NCI-H1048 (cell line): ENCODE measurements around the gene SMAD6.
"Not testable (repeated sequence)": the region's sequence is repeated elsewhere in the genome, so short reads cannot be mapped to it uniquely, and the experiment has no call there.

Experiments used
- DNase-seq: peaks from one replicate; lab custom pipeline; 2025; lab: John Stamatoyannopoulos, UW

Gene SMAD6

GRCh38 chr15:66742286-66742685 is 40.2 kb downstream of the SMAD6 start:
- DNase-seq: no peak

- no peak for DNase-seq
These were observed 41.2 kb downstream of the SMAD6 start for GRCh38 chr15:66743204-66743603.

GRCh38 chr15:66743703-66744536 is 41.9 kb downstream of the SMAD6 start:
- DNase-seq: no peak

- no peak for DNase-seq
These were observed 42.7 kb downstream of the SMAD6 start for GRCh38 chr15:66744610-66745279.

GRCh38 chr15:66745530-66746230 is 43.6 kb downstream of the SMAD6 start:
- DNase-seq: no peak

GRCh38 chr15:66746231-66746605 is 44.2 kb downstream of the SMAD6 start:
- DNase-seq: no peak

GRCh38 chr15:66747223-66747622 is 45.2 kb downstream of the SMAD6 start:
- DNase-seq: no peak

GRCh38 chr15:66747886-66748707 is 46.1 kb downstream of the SMAD6 start:
- DNase-seq: no peak

- DNase-seq: no peak
These were observed 46.6 kb downstream of the SMAD6 start for GRCh38 chr15:66748708-66749035.

- no peak for DNase-seq
These were observed 48.0 kb downstream of the SMAD6 start for GRCh38 chr15:66749841-66750575.

- no peak for DNase-seq
These were observed 48.6 kb downstream of the SMAD6 start for GRCh38 chr15:66750609-66751008.

GRCh38 chr15:66751579-66751978 is 49.5 kb downstream of the SMAD6 start:
- no peak for DNase-seq

GRCh38 chr15:66752078-66752477 is 50.0 kb downstream of the SMAD6 start:
- DNase-seq: no peak

- no peak for DNase-seq
These were observed 51.8 kb downstream of the SMAD6 start for GRCh38 chr15:66753687-66754377.

- DNase-seq: no peak
These were observed 52.8 kb downstream of the SMAD6 start for GRCh38 chr15:66754789-66755188.

GRCh38 chr15:66755298-66756068 is 53.4 kb downstream of the SMAD6 start:
- no peak for DNase-seq

GRCh38 chr15:66756295-66756694 is 54.3 kb downstream of the SMAD6 start:
- DNase-seq: no peak

- DNase-seq: no peak
These were observed 55.0 kb downstream of the SMAD6 start for GRCh38 chr15:66757030-66757429.

GRCh38 chr15:66757521-66757920 is 55.5 kb downstream of the SMAD6 start:
- no peak for DNase-seq

- not testable (repeated sequence) for DNase-seq
These were observed 56.2 kb downstream of the SMAD6 start for GRCh38 chr15:66758217-66758616.
